AG09319 (cell line): ENCODE data around the gene LOXL3.

Experiments used
- DNase-seq: peaks from one replicate; pipeline ENCODE4 v3.0.0-alpha.2; 2010; ENCODE audit warnings: low read depth; ENCODE audit errors: extremely low read depth
- TF ChIP-seq, protein P1 (sequence below): IDR thresholded peaks from 2 replicates; pipeline ENCODE4 v1.5.1; 2011; ENCODE audit warnings: low read depth, mild to moderate bottlenecking, inconsistent platforms, low read length, moderate library complexity

Gene LOXL3

DNA sequence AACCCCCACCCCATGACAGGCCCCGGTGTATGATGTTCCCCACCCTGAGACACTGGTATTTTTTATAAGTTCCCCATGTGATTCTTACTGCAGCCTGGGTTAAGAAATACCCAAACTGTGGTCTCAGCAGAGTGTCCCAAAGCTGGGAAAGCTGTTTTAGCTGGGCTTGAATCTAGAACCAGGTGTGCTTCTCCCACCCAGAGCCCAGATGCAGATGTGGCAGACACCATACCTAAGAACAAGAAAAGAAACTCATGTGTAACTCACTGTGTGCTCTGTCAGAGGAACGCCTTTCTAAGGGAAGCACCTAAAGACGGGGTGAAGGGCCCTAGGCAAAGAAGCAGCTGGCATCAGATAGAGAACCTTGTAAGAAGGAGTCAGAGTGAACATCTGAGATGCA, 24.7 kb upstream of the LOXL3 start:
- TF ChIP-seq, protein P1, sequence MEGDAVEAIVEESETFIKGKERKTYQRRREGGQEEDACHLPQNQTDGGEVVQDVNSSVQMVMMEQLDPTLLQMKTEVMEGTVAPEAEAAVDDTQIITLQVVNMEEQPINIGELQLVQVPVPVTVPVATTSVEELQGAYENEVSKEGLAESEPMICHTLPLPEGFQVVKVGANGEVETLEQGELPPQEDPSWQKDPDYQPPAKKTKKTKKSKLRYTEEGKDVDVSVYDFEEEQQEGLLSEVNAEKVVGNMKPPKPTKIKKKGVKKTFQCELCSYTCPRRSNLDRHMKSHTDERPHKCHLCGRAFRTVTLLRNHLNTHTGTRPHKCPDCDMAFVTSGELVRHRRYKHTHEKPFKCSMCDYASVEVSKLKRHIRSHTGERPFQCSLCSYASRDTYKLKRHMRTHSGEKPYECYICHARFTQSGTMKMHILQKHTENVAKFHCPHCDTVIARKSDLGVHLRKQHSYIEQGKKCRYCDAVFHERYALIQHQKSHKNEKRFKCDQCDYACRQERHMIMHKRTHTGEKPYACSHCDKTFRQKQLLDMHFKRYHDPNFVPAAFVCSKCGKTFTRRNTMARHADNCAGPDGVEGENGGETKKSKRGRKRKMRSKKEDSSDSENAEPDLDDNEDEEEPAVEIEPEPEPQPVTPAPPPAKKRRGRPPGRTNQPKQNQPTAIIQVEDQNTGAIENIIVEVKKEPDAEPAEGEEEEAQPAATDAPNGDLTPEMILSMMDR, result no peak
- DNase-seq, result no peak

DNA sequence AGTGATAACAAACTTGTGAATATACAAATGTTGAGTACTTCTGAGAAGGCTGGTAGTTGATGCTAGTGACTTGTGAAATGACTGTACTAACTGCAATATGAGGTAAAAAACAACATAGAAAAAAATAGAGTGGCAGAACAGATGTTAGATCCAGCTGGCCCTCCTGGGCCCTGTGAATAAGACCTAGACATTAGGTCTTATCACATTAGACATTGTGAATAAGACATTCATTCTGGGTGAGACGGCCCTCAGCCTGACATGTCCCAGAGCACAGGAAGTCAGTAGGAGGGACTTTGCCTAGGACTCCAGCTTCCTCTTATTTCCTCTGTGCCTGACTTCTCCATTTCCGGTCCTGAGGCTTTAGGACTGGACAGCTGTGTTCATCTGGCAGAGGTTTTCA, 23.7 kb upstream of the LOXL3 start:
- no peak for DNase-seq
- TF ChIP-seq, protein P1, result no peak

DNA sequence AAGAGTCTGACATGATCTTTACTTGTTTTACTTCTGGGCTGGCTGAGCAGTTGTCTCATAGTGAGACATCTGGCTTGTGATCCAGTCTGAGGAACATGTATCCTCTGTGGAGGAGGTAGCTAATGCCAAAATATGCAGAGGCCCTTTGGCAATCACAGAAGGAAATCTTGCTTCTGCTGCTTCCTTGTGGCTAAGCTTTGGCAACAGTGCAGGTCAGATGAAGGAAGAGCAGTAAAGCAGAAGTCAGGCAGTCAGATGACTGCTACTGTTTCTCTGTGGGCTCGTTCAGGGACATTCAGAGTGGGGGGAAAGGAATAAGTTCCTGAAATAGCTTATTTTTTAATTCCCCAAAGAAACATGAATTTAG, 23.1 kb upstream of the LOXL3 start:
- DNase-seq, result peak; percentile 80
- TF ChIP-seq, protein P1, result peak; percentile 49

DNA sequence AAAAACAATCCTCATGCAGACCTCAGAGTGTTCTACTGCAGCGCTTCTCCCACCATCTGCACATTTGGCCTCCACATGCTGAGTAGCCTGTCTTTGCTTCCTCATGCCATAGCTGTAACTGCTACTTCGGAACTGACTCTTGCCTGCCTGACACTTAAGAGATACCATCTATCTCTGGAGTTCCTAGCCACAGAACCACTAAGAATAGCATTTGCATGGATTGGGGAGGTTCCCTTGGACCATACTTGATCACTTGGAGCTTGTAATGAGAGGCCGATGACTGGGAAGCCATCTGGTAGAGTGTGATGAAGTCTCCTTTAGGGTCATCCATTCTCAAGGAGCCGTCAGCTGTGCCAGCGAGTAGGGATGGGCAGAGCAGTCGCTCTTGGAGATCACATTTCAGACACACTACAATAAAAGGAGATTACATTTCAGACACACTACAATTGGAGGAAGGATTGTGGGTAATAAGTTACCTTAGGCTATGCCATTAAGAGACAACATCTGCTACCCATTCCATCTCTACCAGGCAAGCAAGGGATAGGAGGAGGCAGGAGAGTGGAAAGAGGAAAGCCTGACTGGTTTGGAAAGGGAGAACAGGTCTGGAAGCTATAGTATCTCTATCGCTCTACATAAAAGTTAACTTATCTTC, 22.6 kb upstream of the LOXL3 start:
- TF ChIP-seq, protein P1, result no peak
- no peak for DNase-seq

DNA sequence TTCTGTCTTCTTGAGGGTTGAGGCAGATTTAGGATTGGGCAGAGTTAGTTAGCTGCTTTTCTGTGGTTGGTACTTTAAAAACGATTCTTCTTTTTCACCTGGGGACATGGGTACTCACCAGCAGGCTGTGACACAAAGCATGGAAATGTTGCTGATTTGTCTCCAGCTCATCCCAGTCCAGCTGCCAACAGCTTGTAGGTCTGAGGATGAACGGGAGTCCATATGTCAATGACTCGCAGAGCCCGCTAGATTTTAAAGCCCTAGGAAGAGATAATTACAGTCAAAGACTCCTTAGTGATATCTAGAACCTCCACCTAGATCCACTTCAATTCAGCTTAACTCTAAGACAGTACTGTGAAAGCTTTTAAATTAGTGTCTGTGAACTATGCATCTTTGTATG, 21.6 kb upstream of the LOXL3 start:
- DNase-seq, result no peak
- TF ChIP-seq, protein P1, result no peak

DNA sequence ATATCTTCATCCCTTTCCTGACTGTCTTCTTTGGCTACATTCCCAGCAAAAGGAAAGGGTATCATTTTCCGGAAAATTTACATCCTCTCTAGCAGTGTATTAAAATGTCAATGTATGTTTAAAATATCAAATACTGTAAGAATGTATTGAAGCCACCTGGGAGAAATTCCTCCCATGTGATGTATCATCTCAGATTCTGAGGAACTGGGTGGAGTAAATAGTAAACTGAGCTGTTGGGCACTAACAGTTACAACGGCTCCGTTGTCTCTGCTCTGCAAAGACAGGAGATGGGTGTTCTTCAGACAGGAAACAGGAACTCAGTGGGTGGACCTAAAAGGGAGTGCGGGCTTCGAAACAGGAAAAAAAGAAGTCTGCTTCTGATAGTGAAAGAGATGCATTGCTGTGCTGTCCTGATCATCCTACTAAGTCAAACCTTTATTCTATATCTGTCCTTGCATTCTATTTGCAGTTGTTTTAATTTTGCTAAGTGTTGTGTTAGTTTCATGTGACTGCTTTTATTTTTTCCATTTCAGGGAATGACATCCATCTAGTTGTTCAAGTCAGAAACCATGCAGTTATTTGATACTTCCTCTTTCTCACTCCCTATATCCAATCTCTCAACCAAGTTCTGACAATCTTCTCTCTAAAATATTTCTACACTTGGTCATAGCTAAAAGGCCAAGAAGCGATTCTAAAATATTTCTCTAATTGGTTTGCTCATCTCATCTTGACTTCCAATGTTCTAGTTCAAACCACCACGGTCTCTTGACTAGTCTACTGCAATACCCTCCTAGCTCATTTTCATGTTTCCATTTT, 20.2 kb upstream of the LOXL3 start:
- DNase-seq, result no peak

More for the DNA sequence above, 20.2 kb upstream of the LOXL3 start:
- TF ChIP-seq, protein P1, result no peak
